NCI-H748 treated with DMSO at 0.1 percent for 48 hours (cell line): ENCODE results near the gene THADA.

Experiments used
- DNase-seq: peaks from one replicate; lab custom pipeline; 2025; lab: John Stamatoyannopoulos, UW

THADA gene

DNA sequence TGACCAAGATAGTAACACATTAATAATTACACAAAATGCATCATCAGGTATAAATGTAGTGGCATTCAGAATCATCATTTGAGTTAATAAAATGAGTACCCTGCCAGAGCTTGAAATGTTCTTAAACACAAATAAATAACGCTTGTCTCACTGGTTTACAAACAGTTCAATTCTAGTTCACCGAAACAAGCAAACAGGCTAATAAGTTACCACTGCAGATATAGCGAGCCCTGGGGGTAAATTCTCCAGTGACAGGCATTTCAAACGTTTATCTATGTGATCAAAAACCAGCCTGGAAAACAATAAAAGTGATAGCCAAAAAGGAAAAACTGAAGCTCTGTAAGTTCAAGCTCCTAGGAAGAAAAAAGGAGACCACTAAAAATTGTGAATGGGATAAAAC, 152.6 kb downstream of the THADA start:
- no peak for DNase-seq

DNA sequence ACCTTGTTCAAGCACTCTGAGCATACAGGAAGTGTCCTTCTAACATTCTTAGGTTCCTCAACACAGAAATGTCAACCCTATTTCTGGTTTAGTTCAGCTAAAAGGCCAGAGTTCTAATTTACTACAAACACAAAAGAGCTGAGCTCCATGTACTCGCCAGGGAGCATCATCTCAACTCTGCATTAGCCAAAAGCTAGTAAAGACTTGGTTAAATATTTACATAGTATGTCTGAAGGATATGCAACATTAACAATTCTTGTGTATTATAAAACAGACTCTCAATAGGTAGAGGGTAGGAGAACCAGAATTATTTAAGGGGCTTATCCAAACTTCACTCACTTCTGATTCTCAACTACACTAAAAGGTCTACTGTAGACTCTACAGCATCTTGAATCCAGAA, 154.6 kb downstream of the THADA start:
- peak; percentile 19 for DNase-seq

GRCh38 chr2:43438858-43439655, 156.8 kb downstream of the THADA start:
- DNase-seq = no peak

GRCh38 chr2:43438342-43438741, 157.5 kb downstream of the THADA start:
- DNase-seq = no peak

GRCh38 chr2:43437363-43437762, 158.5 kb downstream of the THADA start:
- DNase-seq = no peak

- no peak for DNase-seq
Measured at GRCh38 chr2:43436431-43436830, 159.4 kb downstream of the THADA start.

DNA sequence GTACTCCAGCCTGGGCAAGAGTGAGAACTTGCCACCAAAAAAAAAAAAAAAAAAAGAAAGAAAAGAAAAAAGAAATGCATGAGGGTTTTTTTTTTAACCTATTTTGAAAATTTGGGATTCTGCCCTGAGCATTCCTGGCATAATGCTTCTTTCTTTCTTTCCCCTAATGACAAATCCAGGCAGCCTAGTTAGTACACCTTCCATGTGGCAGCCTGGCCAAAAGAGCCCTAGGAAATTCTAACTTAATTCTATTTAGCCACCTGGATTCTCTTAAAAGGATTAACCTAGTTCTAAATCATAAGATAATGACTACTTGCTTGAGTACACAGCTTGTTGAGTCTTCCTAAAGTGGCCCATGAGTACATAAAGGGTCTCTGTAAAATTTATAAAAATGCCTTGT, 160.1 kb downstream of the THADA start:
- no peak for DNase-seq

- no peak for DNase-seq
Measured at GRCh38 chr2:43430489-43430888, 165.3 kb downstream of the THADA start.

DNA sequence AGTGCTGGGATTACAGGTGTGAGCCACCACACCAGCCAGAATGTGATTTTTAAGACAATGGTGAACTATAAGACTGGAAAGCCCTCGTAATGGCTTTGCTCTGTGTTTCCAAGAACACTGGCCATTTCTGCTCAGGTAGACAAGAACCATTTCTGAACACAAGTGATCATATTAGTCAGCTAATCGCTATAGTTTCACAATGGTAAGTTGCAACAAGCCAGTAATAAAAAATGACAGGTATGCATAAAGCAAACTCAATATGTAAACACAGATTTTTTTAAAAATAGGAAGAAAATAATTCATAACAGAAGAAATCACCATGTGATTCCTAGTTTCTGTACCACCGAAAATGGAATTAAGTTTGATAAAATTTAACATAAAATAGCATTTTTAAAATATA, 166.5 kb downstream of the THADA start:
- no peak for DNase-seq

- no peak for DNase-seq
Measured at GRCh38 chr2:43427032-43427424, 168.8 kb downstream of the THADA start.

DNA sequence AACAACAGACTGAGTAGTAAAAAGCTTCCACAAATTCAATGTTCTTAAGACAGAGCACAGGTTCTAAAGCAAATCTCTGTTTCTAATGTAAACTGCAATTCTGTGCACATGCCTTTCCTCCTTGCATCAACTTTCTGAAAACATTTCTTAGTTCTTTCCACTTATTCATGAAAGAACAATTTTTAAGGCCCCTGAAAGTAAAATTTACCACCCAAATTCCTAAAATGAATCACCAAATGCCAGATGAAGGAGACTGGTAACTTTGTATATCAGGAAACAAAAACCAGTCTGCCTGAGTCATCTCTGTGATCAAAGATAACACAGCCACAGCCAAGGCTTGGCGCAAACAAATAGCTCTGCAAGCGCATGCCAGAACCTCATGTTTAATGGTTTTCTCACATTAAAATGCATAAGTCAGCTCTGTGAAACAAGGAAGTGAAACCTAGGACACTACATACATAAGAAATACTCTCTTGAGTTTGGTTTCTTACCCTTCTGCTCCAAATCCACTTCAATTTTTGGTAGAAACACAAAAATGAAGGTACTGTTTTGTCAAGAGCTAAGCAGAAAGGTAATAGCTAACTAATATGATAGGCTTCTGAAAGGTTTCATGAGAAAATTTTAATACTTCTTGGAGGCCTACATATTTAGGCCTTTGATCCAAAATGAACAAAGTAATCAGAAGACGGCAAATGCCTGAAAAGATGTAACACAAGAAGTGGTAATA, 169.4 kb downstream of the THADA start:
- no peak for DNase-seq

GRCh38 chr2:43425659-43426058, 170.2 kb downstream of the THADA start:
- no peak for DNase-seq

DNA sequence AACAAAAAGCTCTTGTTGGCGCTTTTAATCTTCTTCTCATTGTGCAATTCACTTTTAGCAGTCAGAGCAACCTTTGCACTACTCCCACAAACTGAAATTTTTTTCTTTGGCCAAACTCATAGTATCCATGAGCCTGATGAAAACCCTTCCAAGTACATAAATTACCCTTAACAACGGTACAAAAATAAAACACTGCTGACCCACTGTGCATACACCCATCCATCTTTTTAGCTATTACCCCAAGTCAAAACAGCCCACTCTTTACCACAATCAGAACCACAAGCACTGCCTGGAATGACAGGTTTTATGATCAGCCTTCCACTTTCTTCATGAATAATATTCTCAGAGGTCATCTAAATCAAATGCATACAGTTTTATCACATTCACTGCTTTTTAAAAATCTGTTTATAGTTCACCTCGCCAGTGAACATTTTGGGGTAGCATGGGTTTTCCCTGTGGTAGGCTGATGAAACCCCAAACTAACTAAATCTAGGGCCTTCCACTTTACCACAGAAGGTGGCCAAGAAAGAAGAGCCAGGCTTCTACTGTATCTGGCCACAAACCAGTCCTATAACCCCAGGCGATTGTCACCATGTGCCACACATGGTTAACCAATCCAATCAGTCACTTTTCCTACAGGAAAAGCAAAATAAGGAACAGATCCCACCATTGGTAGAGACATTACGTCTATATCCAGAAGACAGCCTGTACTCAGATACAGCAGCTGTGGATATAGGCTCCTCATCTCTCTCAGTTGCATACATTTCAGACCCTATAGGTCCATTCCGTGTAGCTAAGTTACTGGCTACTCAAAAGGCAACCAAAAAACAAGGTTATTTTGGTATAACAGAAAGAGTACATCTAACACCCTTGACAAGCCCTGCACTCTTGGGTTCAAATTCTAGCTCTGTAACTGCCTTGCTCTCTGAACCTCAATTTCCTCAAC, 171.3 kb downstream of the THADA start:
- DNase-seq = no peak

GRCh38 chr2:43423941-43424261, 171.9 kb downstream of the THADA start:
- no peak for DNase-seq

GRCh38 chr2:43421194-43421593, 174.6 kb downstream of the THADA start:
- DNase-seq = no peak

DNA sequence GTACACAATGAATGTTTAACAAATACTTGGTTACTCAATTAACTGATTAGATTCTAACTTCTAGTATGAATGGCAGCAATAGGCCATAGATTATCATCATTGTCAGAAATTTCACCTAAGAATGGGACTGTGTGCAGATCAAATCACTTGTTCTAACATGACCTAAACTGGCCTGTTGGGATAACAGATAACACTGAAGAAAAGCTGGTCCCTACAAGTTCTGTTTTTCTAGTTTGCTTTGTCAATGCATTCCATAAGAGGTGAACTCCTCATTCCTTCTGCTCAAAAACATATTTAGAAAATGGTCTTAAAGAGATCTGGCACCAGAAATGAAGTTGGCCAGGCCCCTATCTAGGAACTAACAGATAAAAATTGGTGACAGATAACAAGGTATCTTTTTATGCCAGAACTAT, 175.4 kb downstream of the THADA start:
- no peak for DNase-seq

DNA sequence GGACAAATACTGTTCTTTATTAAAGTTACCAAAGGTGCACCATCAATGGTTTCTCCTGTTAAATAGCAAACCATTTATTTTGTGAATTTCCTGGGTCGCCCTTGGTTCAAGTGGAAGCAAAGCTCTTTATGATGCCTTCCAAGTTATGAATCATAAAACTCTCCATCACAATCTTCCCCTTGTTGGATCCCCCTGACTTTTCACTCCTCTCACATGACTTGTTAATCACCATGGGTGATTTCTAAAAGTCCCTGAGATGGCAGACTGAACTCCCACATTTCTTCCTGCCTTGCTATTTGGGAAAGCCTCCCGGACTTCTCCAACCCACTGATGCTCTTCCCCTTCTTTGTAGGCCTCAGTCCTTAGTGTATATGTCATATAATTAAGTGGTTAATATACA, 176.0 kb downstream of the THADA start:
- DNase-seq = no peak

DNA sequence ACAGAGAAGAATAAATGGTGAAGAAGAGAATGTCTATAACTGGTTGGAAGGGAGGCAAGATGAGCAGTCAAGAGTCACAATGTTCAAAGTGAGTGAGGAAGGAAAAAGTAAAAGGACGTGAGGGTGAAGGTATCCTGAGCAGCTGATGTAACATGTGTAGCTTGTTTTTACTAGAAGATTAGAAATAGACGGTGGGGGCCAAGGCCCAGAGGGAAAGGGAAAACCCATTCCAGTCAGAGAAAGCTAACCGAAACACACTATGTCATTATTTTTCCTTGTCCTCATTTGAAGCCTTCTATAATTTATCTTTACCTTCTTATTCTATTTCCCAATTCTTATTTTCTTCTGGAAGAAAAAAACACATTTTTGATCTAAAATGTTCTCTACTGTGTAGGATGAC, 176.6 kb downstream of the THADA start:
- DNase-seq = no peak

GRCh38 chr2:43418680-43419079, 177.2 kb downstream of the THADA start:
- DNase-seq = no peak

DNA sequence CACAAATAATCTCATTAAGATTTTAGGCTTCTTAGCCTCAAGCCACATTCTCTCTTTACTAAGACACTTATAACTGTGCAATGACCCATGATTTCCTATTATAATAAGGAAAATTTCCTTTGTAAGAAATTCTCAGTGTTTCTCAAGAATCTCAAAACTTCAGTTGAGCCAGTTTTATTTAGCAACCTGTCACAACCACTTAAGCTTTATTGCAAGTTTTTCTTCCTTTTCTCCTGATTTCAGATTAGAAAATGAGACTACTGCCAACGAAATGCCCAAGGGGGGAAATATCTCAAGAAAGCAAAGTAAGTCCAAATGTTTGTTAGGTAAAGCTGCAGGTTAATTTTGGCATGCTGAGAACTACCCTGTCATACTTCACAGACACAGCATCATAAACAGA, 178.5 kb downstream of the THADA start:
- no peak for DNase-seq

- no peak for DNase-seq
Measured at GRCh38 chr2:43415592-43415991, 180.2 kb downstream of the THADA start.

DNA sequence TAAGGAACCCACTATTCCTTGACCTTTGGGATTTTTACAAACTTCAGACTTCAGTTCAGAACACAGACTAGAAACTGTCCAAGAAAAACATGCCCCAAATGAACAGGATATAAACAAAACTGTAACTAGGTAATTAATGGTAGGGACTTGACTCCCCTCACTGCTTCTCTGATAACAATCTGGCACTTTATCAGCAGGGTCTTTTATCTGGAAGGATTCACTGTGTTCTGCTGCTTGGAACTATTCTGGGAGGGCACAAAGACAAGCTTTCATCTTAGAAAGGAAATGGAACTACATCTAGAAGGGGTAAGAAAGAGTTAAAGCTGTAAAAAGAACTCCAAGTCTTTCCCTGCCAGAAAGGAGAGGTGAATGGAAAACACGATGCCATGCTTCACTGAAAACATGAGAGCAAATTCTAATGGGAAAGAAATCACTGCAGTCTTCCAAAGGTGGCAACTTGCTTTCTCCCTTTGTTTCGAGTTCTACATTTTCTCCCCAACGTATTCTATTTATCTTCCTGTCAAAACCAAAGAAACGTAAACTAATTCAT, 181.2 kb downstream of the THADA start:
- DNase-seq = no peak
